HG03442 (cell line): ENCODE results near the gene IGSF11.
"Not testable (repeated sequence)": the region's sequence is repeated elsewhere in the genome, so short reads cannot be mapped to it uniquely, and the experiment has no call there.

ENCODE experiments used
- ATAC-seq: cut with Tn5 transposase; IDR thresholded peaks from one replicate; pipeline ENCODE4 v1.9.1; 2021; ENCODE audit warnings: mild to moderate bottlenecking, moderate library complexity; ENCODE audit not compliant: unreplicated experiment

IGSF11 gene

GRCh38 chr3:118889691-118890090, 145.0 kb downstream of the IGSF11 start:
- no peak for ATAC-seq

GRCh38 chr3:118886708-118887107, 147.9 kb downstream of the IGSF11 start:
- ATAC-seq = no peak

DNA sequence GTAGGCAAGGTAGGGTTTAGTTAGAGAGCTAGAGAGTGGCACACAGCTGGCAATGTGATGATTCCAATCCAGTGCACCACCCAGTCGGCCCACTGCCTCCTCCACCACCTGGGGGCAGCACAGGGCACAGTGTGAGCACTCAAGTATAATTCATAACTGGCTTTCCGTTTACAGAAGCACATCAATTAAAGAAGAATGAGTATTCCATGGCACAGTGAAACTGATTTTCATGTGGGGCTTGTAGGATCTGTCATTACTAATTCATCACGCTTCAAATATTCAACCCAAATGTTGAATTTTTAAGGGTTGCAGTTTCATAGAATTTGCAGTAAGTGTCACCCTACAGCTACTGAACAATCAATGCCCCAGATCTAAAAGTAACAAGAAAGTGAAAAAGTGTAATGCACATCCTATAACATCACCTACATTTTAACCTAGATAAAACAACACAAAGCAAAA, 149.9 kb downstream of the IGSF11 start:
- peak; percentile 80 for ATAC-seq

DNA sequence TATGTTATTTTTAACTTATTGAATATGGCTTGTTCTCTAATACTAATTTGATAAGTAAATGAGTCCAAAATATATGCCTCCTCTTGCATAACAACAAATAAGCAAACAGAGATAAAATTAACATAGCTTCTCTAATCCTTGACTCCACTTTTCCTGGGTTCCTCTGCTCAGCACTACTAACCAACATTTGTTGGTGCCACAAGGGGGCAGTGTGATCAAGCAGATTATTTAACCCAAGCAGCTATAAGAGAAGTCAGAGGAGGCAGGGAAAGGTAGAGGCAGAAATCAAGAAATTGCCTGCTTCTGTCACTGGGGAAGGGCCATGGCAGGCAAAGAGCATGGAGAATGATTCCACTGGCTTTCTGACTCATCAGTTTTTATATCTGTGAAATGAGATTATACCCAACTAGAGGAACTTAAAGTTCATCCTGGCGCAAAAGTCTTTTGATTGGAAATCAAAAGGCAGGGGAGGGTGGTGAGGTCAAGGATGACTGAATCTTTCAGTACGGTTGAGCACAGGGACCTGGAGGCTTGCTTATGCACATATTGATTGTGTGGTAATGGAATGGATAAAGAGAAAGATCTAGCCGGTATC, 152.2 kb downstream of the IGSF11 start:
- ATAC-seq = peak; percentile 70

- no peak for ATAC-seq
Observed at GRCh38 chr3:118868051-118868450, 166.6 kb downstream of the IGSF11 start.

DNA sequence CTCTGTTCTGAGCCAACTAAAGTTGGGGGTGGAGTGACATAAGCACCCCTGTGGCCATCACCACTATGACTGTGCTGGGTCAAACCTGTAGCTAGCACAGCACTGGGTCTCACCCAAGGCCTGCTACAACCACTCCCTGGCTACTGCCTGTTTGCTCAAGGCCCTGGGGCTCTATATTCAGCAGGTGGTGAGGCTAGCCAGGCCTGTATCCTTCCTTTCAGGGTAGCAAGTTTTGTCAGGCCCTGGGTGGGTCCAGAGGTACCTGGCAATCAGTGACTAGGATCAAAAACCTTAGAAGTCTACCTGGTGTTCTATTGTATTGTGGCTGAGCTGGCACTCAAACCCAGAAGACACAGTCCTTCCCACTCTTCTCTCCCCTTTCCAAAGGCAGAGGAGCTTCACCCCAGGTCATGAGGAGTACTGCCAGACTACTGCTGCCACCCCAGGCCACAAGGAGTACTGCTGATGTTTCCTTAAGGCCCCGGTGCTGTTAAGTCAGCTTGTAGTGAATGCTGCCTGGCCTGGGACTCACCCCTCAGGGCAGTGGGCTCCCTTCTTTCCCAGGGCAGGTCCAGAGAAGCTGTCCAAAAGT, 170.8 kb downstream of the IGSF11 start:
- peak; percentile 95 for ATAC-seq

DNA sequence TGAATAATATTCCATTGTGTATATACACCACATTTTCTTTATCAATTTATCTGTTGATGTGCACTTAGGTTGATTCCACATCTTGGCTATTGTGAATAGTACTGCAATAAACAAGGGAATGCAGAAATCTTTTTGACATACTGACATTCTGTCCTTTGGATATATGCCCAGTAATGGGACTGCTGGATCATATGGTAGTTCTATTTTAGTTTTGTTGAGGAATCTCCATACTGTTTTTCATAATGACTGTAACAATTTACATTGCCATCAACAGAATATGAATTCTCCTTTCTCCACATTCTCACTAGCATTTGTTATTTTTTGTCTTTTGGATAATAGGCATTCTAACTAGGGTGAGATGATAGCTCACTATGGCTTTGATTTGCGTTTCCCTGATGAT, 174.7 kb downstream of the IGSF11 start:
- ATAC-seq = no peak

DNA sequence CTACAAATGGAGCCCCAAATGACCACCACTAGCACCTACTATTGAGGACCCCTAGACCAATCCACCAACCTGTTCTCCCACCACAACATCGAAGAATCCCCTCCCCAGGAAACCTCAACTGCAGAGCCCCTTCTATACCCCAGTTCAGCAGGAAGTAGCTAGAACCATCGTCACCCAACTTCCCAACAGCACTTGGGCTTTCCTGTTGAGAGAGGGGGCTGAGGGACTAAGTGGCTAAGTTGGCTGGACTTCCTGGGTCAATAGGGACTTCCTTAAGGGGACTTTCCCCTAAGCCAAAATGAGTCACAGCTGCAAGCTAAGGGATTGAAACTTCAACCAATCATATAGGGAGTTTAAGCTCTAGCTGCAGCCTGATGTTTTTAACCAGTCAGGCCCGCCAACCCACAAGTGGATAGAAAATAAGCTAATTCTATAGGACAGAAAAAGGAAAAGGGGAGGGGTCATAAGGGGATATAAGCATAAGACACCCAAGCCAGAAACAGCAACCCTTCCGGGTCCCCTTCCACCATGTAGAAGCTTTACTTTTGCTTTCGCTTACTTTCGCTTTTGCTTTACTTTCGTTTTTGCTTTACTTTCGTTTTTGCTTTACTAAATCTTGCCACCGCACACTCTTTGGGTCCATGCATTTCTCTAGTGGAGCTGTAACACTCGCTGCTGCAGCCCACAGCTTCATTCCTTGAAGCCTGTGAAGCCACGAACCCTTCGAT, 183.0 kb downstream of the IGSF11 start:
- not testable (repeated sequence) for ATAC-seq

DNA sequence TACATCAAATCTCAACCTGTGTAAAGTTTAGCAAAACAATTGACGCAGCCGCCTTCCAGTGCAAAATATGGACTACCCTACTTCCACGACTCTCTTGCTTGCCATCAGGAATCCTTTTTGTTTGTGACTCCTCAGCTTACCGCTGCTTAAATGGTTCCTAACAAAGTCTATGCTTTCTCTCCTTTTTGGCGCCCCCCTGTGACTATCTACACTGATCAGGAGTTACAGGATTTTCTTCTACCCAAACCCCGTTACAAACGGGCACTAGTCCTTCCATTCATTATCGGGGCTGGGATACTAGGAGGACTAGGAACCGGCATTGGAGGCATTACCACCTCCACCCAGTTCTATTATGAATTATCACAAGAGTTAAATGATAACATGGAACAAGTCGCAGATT, 184.0 kb downstream of the IGSF11 start:
- ATAC-seq = no peak
